KMS-11 (cell line): ENCODE measurements around the gene TENT5A.

ENCODE experiments used
- H2AFZ ChIP-seq: fragments of 200-600 bp; sonication (generic); 2 replicates; pipeline ENCODE4 v1.6.1; 2016; ENCODE audit warnings: antibody characterized with exemption, mixed run types, low read depth
- H3K27ac ChIP-seq: fragments of 200-600 bp; sonication (generic); 2 replicates; pipeline ENCODE4 v1.6.1; 2016; ENCODE audit warnings: mild to moderate bottlenecking, mixed run types
- H3K27me3 ChIP-seq: fragments of 200-600 bp; sonication (generic); 2 replicates; pipeline ENCODE4 v1.6.1; 2017; ENCODE audit warnings: mild to moderate bottlenecking, low read depth, mixed run types, moderate library complexity; ENCODE audit not compliant: insufficient read depth
- H3K36me3 ChIP-seq: fragments of 200-600 bp; sonication (generic); 2 replicates; pipeline ENCODE4 v1.6.1; 2017; ENCODE audit warnings: mild to moderate bottlenecking, mixed run types; ENCODE audit not compliant: insufficient read depth
- H3K4me1 ChIP-seq: fragments of 200-600 bp; sonication (generic); 2 replicates; pipeline ENCODE4 v1.6.1; 2016; ENCODE audit warnings: mild to moderate bottlenecking, low read depth, mixed run types; ENCODE audit not compliant: poor library complexity, severe bottlenecking
- H3K4me2 ChIP-seq: fragments of 200-600 bp; sonication (generic); 2 replicates; pipeline ENCODE4 v1.7.0; 2016; ENCODE audit warnings: mild to moderate bottlenecking, mixed run types
- H3K4me3 ChIP-seq: fragments of 200-600 bp; sonication (generic); IDR thresholded peaks from 2 replicates; pipeline ENCODE4 v1.6.1; 2017; ENCODE audit warnings: low read depth, low read length, mixed read lengths; ENCODE audit not compliant: insufficient read depth
- H3K79me2 ChIP-seq: fragments of 200-600 bp; sonication (generic); 2 replicates; pipeline ENCODE4 v1.6.1; 2016; ENCODE audit warnings: low read depth, mixed run types; ENCODE audit not compliant: insufficient read depth
- H3K9ac ChIP-seq: fragments of 200-600 bp; sonication (generic); 2 replicates; pipeline ENCODE4 v1.6.1; 2016; ENCODE audit warnings: mild to moderate bottlenecking, mixed run types
- H4K20me1 ChIP-seq: fragments of 200-600 bp; sonication (generic); 2 replicates; pipeline ENCODE4 v1.6.1; 2016; ENCODE audit warnings: mild to moderate bottlenecking, mixed run types; ENCODE audit not compliant: insufficient read depth
- CTCF ChIP-seq: fragments of 200-600 bp; sonication (generic); conservative IDR thresholded peaks from 2 replicates; pipeline ENCODE4 v1.6.1; 2017; ENCODE audit warnings: low read depth, mild to moderate bottlenecking, antibody characterized with exemption, low read length, moderate library complexity, mixed read lengths

Gene TENT5A

GRCh38 chr6:81739230-81740195 is 13.0 kb downstream of the TENT5A start:
- no peak overlapping the region for H3K9ac ChIP-seq

GRCh38 chr6:81736428-81736827 is 16.1 kb downstream of the TENT5A start:
- no peak overlapping the region for H2AFZ ChIP-seq
- no peak overlapping the region for H3K4me2 ChIP-seq
- no peak overlapping the region for H3K9ac ChIP-seq
- H3K27me3 ChIP-seq = no peaks in the 10 kb centered on the region
- no peaks in the 10 kb centered on the region for H4K20me1 ChIP-seq
- no peak overlapping the region for H3K4me3 ChIP-seq
- no peak overlapping the region for H3K27ac ChIP-seq
- TF ChIP-seq CTCF = no peak
- no peaks in the 10 kb centered on the region for H3K4me1 ChIP-seq
- H3K36me3 ChIP-seq = no peaks in the 10 kb centered on the region
- no peaks in the 10 kb centered on the region for H3K79me2 ChIP-seq

More at GRCh38 chr6:81739230-81740195, 13.0 kb downstream of the TENT5A start:
- no peak overlapping the region for H2AFZ ChIP-seq
- H3K4me1 ChIP-seq = no peaks in the 10 kb centered on the region
- no peaks in the 10 kb centered on the region for H4K20me1 ChIP-seq
- no peak overlapping the region for H3K4me3 ChIP-seq
- H3K36me3 ChIP-seq = no peaks in the 10 kb centered on the region
- H3K79me2 ChIP-seq = no peaks in the 10 kb centered on the region
- TF ChIP-seq CTCF = no peak
- H3K27ac ChIP-seq = no peak overlapping the region
- H3K4me2 ChIP-seq = no peak overlapping the region
- H3K27me3 ChIP-seq = no peaks in the 10 kb centered on the region

GRCh38 chr6:81735756-81736380 is 16.6 kb downstream of the TENT5A start:
- Histone ChIP-seq H3K79me2 (no peaks in the 10 kb centered on the region), H3K4me2 (no peak overlapping the region), H3K36me3 (no peaks in the 10 kb centered on the region), H3K9ac (no peak overlapping the region), H3K4me1 (no peaks in the 10 kb centered on the region), H4K20me1 (no peaks in the 10 kb centered on the region), H3K27ac (no peak overlapping the region), H3K4me3 (no peak overlapping the region), H3K27me3 (no peaks in the 10 kb centered on the region), H2AFZ (no peak overlapping the region)
- no peak for TF ChIP-seq CTCF

- H4K20me1 ChIP-seq = no peaks in the 10 kb centered on the region
- H2AFZ ChIP-seq = no peak overlapping the region
- H3K27ac ChIP-seq = no peak overlapping the region
- no peaks in the 10 kb centered on the region for H3K27me3 ChIP-seq
- no peak overlapping the region for H3K4me3 ChIP-seq
- no peak overlapping the region for H3K9ac ChIP-seq
- no peak for TF ChIP-seq CTCF
- H3K4me2 ChIP-seq = no peak overlapping the region
- H3K4me1 ChIP-seq = no peaks in the 10 kb centered on the region
- no peaks in the 10 kb centered on the region for H3K36me3 ChIP-seq
- no peaks in the 10 kb centered on the region for H3K79me2 ChIP-seq
Observed at GRCh38 chr6:81734500-81735150, 17.9 kb downstream of the TENT5A start.
